GM12878 (cell line): ENCODE measurements around the gene RRBP1. TPM values are rescaled to one million over a fixed set of nuclear protein-coding genes. Genes with fewer than 3 reads are reported as not detected.

Experiments used
- ATAC-seq: fragments of 200-7000 bp; cut with Tn5 transposase; 3 replicates; pipeline ENCODE4 v1.9.1; 2020; ENCODE audit warnings: mild to moderate bottlenecking, moderate library complexity
- BruUV-seq: library from RNA; stranded (reverse); fragments of 400-500 nt; replicated peaks from 2 replicates; lab custom pipeline; 2021; lab: Mats Ljungman, UMichigan
- CTCF ChIA-PET: fragments of 300-600 bp; sonication (Branson Sonifier 250); formaldehyde crosslinking; extraction: SDS; loops from one replicate; lab custom pipeline; 2021; ENCODE audit warnings: inconsistent platforms; lab: Yijun Ruan, JAX
- POLR2A ChIA-PET: fragments of 350-600 bp; formaldehyde crosslinking; extraction: SDS; loops from one replicate; lab custom pipeline; 2021; ENCODE audit warnings: inconsistent platforms; lab: Charles Lee
- RAD21 ChIA-PET: fragments of 300-600 bp; sonication (Branson Sonifier 250); formaldehyde crosslinking; loops from one replicate; lab custom pipeline; 2023; ENCODE audit warnings: antibody characterized with exemption; ENCODE audit not compliant: unreplicated experiment; lab: Charles Lee
- SMC1A ChIA-PET: fragments of 300-600 bp; sonication (Branson Sonifier 250); formaldehyde crosslinking; loops from one replicate; lab custom pipeline; 2023; ENCODE audit not compliant: unreplicated experiment, uncharacterized antibody; lab: Charles Lee
- DNase-seq: peaks from one replicate; pipeline ENCODE4 v3.0.0-alpha.2; 2011; ENCODE audit warnings: low read depth, low spot score
- FAIRE-seq: peaks from 3 replicates; lab custom pipeline; 2011; peaks lifted over from hg19 to GRCh38; lab: Jason Lieb, UNC
- H2AFZ ChIP-seq: 2 replicates; pipeline ENCODE4 v1.6.0; 2011; ENCODE audit warnings: low read depth, low read length, control low read depth; ENCODE audit not compliant: control insufficient read depth
- H3K27ac ChIP-seq: 2 replicates; pipeline ENCODE4 v1.5.1; 2011; ENCODE audit warnings: control low read depth; ENCODE audit not compliant: control insufficient read depth, insufficient read depth
- H3K27me3 ChIP-seq, 2 experiments: replicated peaks in 1 of 2; 2 replicates each; pipeline versions ENCODE4 v1.6.0 to v1.6.1; 2011; ENCODE audit warnings: low read length in 1 of 2; ENCODE audit not compliant: control insufficient read depth in 2 of 2, insufficient read depth in 2 of 2
- H3K36me3 ChIP-seq, 2 experiments: 2 replicates each; pipeline ENCODE4 v1.5.1; 2011; ENCODE audit warnings: low read length in 1 of 2; ENCODE audit not compliant: control insufficient read depth in 2 of 2, insufficient read depth in 2 of 2
- H3K4me1 ChIP-seq: 2 replicates; pipeline ENCODE4 v1.6.1; 2011; ENCODE audit warnings: mild to moderate bottlenecking, low read length, moderate library complexity, mixed read lengths; ENCODE audit not compliant: control insufficient read depth, insufficient read depth
- H3K4me2 ChIP-seq: 2 replicates; pipeline ENCODE4 v1.6.0; 2011; ENCODE audit warnings: control low read depth; ENCODE audit not compliant: control insufficient read depth, insufficient read depth
- H3K4me3 ChIP-seq: fragments of 200-600 bp; sonication (generic); 2 replicates; pipeline ENCODE4 v1.5.1; 2016
- H3K79me2 ChIP-seq: 2 replicates; pipeline ENCODE4 v1.6.0; 2011; ENCODE audit warnings: low read length; ENCODE audit not compliant: control insufficient read depth, insufficient read depth
- H3K9ac ChIP-seq: 2 replicates; pipeline ENCODE4 v1.8.0; 2011; ENCODE audit warnings: low read length, control low read depth, mixed read lengths; ENCODE audit not compliant: control insufficient read depth, insufficient read depth
- H3K9me3 ChIP-seq: replicated peaks from 3 replicates; pipeline ENCODE4 v1.5.1; 2011; ENCODE audit warnings: mild to moderate bottlenecking, low read length; ENCODE audit not compliant: control insufficient read depth, insufficient read depth
- H4K20me1 ChIP-seq: 2 replicates; pipeline ENCODE4 v1.6.0; 2011; ENCODE audit not compliant: control insufficient read depth, insufficient read depth
- DPF2 ChIP-seq: fragments of 450-650 bp; IDR thresholded peaks from 2 replicates; pipeline ENCODE4 v1.6.1; 2017; ENCODE audit warnings: mild to moderate bottlenecking
- EGR1 ChIP-seq, 2 experiments: IDR thresholded peaks; 1 replicate in 1 of 2; 2 replicates in 1 of 2; pipeline ENCODE4 v1.6.1; 2011 to 2012; ENCODE audit warnings: low read depth in 2 of 2, low read length in 2 of 2, borderline replicate concordance in 1 of 2, mild to moderate bottlenecking in 1 of 2, moderate library complexity in 1 of 2
- IKZF1 ChIP-seq: fragments of 450-650 bp; conservative IDR thresholded peaks from 2 replicates; pipeline ENCODE4 v1.6.1; 2017; ENCODE audit warnings: antibody characterized with exemption, mild to moderate bottlenecking
- KLF5 ChIP-seq: fragments of 450-650 bp; IDR thresholded peaks from 2 replicates; pipeline ENCODE4 v1.6.1; 2014; ENCODE audit warnings: mild to moderate bottlenecking; ENCODE audit not compliant: partially characterized antibody
- POLR2A ChIP-seq: IDR thresholded peaks from 2 replicates; pipeline ENCODE4 v1.6.1; 2011; ENCODE audit warnings: low read depth, mild to moderate bottlenecking, low read length
- SIX5 ChIP-seq: IDR thresholded peaks from 2 replicates; pipeline ENCODE4 v1.6.1; 2011; ENCODE audit warnings: mild to moderate bottlenecking, low read depth, low read length, moderate library complexity; ENCODE audit not compliant: severe bottlenecking
- WGBS: methylation state at CpG from one replicate; pipeline ENCODE4 v1.1.6; 2016; ENCODE audit warnings: low lambda C conversion rate; ENCODE audit not compliant: insufficient replicate concordance, insufficient coverage; ENCODE audit errors: missing lambda C conversion rate; 5-methylcytosine and 5-hydroxymethylcytosine counted together
- in situ Hi-C: fragments of 300-500 bp; cut with MboI; formaldehyde crosslinking; loops from 9 replicates; pipeline ENCODE4 v1.14.3; 2018; ENCODE audit warnings: mixed read lengths
- intact Hi-C: fragments of 100-400 bp; cut with micrococcal nuclease; formaldehyde crosslinking; loops from one replicate; pipeline ENCODE4 v1.14.2; 2022; ENCODE audit not compliant: unreplicated experiment
- polyA plus RNA-seq, 11 experiments: library from polyadenylated mRNA; depleted of rRNA in 4 of 11; unstranded in 6 of 11; stranded (reverse) in 5 of 11; fragments of >200 nt; fragmentation: Nextera tagmentation in 4 of 11; fragmentation: Illumina TruSeq in 1 of 11; extraction: Ambion mirVana in 4 of 11; extraction: Trizol in 1 of 11; gene quantifications; 1 replicate in 1 of 11; 2 replicates in 10 of 11; pipeline versions ENCODE4 v1.2.1 to v1.2.3, GENCODE V29; 2011 to 2016; ENCODE audit warnings: inconsistent platforms in 2 of 11, missing spikeins in 2 of 11, low read depth in 1 of 11
- total RNA-seq, 4 experiments: library from RNA; depleted of rRNA in 3 of 4; stranded (reverse); fragments of >200 nt in 3 of 4; fragmentation: Illumina TruSeq in 1 of 4; extraction: Trizol in 1 of 4; gene quantifications; 2 replicates each; pipeline versions ENCODE4 v1.2.1 to v1.2.3, GENCODE V29; 2013 to 2021
- TF ChIP-seq, protein P1 (sequence below), 3 experiments: IDR thresholded peaks in 2 of 3; conservative IDR thresholded peaks in 1 of 3; 2 replicates each; pipeline ENCODE4 v1.5.1; 2011; ENCODE audit warnings: low read depth in 3 of 3, low read length in 3 of 3, mild to moderate bottlenecking in 3 of 3, control low read depth in 2 of 3, moderate library complexity in 2 of 3, inconsistent platforms in 1 of 3, mixed read lengths in 1 of 3; ENCODE audit not compliant: control insufficient read depth in 2 of 3, insufficient read depth in 1 of 3; ENCODE audit errors: extremely low read depth in 1 of 3
- TF ChIP-seq, protein P2 (sequence below): fragments of 450-650 bp; IDR thresholded peaks from 2 replicates; pipeline ENCODE4 v1.6.1; 2017; ENCODE audit warnings: mild to moderate bottlenecking, low read depth, inconsistent platforms; ENCODE audit not compliant: poor library complexity, severe bottlenecking

The RRBP1 gene
- total and polyA plus RNA-seq, 10 of the 15 experiments (the other 5 are each of a cell fraction or from before 2014, with no cell fraction given): 1.2 to 57.4 (median 24.6) TPM

- intact Hi-C loops (no loop called here), in situ Hi-C loops (no loop called here)
- no peaks in the 10 kb centered on the region for H3K27me3 ChIP-seq
- ChIA-PET SMC1A (no interaction called here), POLR2A (no interaction called here), RAD21 (no interaction called here), CTCF (no interaction called here)
- no peak overlapping the region for H3K4me2 ChIP-seq
- WGBS: 72% methylated on average over 6 of the region's 6 CpGs
- ATAC-seq (peak; percentile 66), DNase-seq (no peak), FAIRE-seq (no peak)
- no peaks in the 10 kb centered on the region for H3K4me1 ChIP-seq
- H3K4me3 ChIP-seq: no peak overlapping the region
- H3K9me3 ChIP-seq: no peaks in the 10 kb centered on the region
- no peaks in the 10 kb centered on the region for H3K79me2 ChIP-seq
- H4K20me1 ChIP-seq: no peaks in the 10 kb centered on the region
- BruUV-seq: no TSS peak
- no peak overlapping the region for H3K27ac ChIP-seq
- H3K36me3 ChIP-seq: peaks cover 4 to 5% of the 10 kb centered on the region in 2 experiments; a peak in 3 of 4 replicates
- TF ChIP-seq DPF2: no peak
- TF ChIP-seq, protein P1, sequence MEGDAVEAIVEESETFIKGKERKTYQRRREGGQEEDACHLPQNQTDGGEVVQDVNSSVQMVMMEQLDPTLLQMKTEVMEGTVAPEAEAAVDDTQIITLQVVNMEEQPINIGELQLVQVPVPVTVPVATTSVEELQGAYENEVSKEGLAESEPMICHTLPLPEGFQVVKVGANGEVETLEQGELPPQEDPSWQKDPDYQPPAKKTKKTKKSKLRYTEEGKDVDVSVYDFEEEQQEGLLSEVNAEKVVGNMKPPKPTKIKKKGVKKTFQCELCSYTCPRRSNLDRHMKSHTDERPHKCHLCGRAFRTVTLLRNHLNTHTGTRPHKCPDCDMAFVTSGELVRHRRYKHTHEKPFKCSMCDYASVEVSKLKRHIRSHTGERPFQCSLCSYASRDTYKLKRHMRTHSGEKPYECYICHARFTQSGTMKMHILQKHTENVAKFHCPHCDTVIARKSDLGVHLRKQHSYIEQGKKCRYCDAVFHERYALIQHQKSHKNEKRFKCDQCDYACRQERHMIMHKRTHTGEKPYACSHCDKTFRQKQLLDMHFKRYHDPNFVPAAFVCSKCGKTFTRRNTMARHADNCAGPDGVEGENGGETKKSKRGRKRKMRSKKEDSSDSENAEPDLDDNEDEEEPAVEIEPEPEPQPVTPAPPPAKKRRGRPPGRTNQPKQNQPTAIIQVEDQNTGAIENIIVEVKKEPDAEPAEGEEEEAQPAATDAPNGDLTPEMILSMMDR (IDR thresholded peaks at IDR 0.05 in 2 of 3, conservative IDR thresholded peaks at IDR 0.05 in 1 of 3; ENCODE audit: control insufficient read depth in 2 of 3, extremely low read depth in 1 of 3, insufficient read depth in 1 of 3, low read depth in 3 of 3, low read length in 3 of 3): peak in 2 of 3 experiments; percentile 27 to 33; a peak in 2 of 6 replicates
- TF ChIP-seq EGR1 (IDR thresholded peaks at IDR 0.05; ENCODE audit: borderline replicate concordance in 1 of 2, low read depth in 2 of 2, low read length in 2 of 2): no peak
- TF ChIP-seq IKZF1: no peak
- no peak overlapping the region for H2AFZ ChIP-seq
- no peak overlapping the region for H3K9ac ChIP-seq
Observed at GRCh38 chr20:17611290-17611539, 70.8 kb downstream of the RRBP1 start.

GRCh38 chr20:17610566-17611289 is 71.3 kb downstream of the RRBP1 start:
- FAIRE-seq (no peak), DNase-seq (no peak), ATAC-seq (no peak; the same call in 2 of the 3 replicates)
- H3K79me2 ChIP-seq: no peaks in the 10 kb centered on the region
- ChIA-PET RAD21 (no interaction called here), SMC1A (no interaction called here), POLR2A (no interaction called here), CTCF (no interaction called here)
- in situ Hi-C loops: no loop called here
- no peak overlapping the region for H3K27ac ChIP-seq
- intact Hi-C loops: no loop called here
- 69% methylated on average over 19 of the region's 19 CpGs for WGBS
- H3K4me3 ChIP-seq: no peak overlapping the region
- H2AFZ ChIP-seq: no peak overlapping the region
- H3K4me1 ChIP-seq: no peaks in the 10 kb centered on the region
- no peaks in the 10 kb centered on the region for H4K20me1 ChIP-seq
- no peak overlapping the region for H3K4me2 ChIP-seq
- peak; percentile 37; the same call in 1 of the 2 replicates for TF ChIP-seq POLR2A
- no peak for TF ChIP-seq SIX5
- TF ChIP-seq, protein P2, sequence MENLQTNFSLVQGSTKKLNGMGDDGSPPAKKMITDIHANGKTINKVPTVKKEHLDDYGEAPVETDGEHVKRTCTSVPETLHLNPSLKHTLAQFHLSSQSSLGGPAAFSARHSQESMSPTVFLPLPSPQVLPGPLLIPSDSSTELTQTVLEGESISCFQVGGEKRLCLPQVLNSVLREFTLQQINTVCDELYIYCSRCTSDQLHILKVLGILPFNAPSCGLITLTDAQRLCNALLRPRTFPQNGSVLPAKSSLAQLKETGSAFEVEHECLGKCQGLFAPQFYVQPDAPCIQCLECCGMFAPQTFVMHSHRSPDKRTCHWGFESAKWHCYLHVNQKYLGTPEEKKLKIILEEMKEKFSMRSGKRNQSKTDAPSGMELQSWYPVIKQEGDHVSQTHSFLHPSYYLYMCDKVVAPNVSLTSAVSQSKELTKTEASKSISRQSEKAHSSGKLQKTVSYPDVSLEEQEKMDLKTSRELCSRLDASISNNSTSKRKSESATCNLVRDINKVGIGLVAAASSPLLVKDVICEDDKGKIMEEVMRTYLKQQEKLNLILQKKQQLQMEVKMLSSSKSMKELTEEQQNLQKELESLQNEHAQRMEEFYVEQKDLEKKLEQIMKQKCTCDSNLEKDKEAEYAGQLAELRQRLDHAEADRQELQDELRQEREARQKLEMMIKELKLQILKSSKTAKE: no peak
- no peak for TF ChIP-seq KLF5
- H3K27me3 ChIP-seq: no peaks in the 10 kb centered on the region
- peaks cover under 1 to 4% of the 10 kb centered on the region in 2 experiments; a peak in 3 of 4 replicates for H3K36me3 ChIP-seq
- no TSS peak for BruUV-seq
- no peaks in the 10 kb centered on the region for H3K9me3 ChIP-seq
- no peak overlapping the region for H3K9ac ChIP-seq
